GM23338 (cell line): ENCODE measurements around the gene TEPSIN. TPM values are rescaled to one million over a fixed set of nuclear protein-coding genes. Genes with fewer than 3 reads are reported as not detected.

ENCODE experiments used
- ATAC-seq: fragments of 200-7000 bp; cut with Tn5 transposase; 3 replicates; pipeline ENCODE4 v1.9.1; 2020
- DNase-seq: peaks from one replicate; pipeline ENCODE4 v3.0.0-alpha.2; 2015; ENCODE audit warnings: low spot score
- H2AFZ ChIP-seq: fragments of 200-600 bp; sonication (generic); 2 replicates; pipeline ENCODE4 v1.8.0; 2016; ENCODE audit warnings: antibody characterized with exemption, mild to moderate bottlenecking, moderate library complexity
- H3F3A ChIP-seq: fragments of 200-600 bp; sonication (generic); replicated peaks from 2 replicates; pipeline ENCODE4 v1.8.0; 2017; ENCODE audit warnings: antibody characterized with exemption, mixed run types, low read depth
- H3K27ac ChIP-seq: fragments of 200-600 bp; sonication (generic); 2 replicates; pipeline ENCODE4 v1.6.1; 2016; ENCODE audit warnings: low read depth
- H3K27me3 ChIP-seq: fragments of 200-600 bp; sonication (generic); 2 replicates; pipeline ENCODE4 v1.8.0; 2016; ENCODE audit warnings: mild to moderate bottlenecking, mixed run types, moderate library complexity; ENCODE audit not compliant: insufficient read depth
- H3K36me3 ChIP-seq: fragments of 200-600 bp; sonication (generic); 2 replicates; pipeline ENCODE4 v1.8.0; 2016; ENCODE audit warnings: mild to moderate bottlenecking; ENCODE audit not compliant: insufficient read depth
- H3K4me1 ChIP-seq: fragments of 200-600 bp; sonication (generic); 2 replicates; pipeline ENCODE4 v1.8.0; 2016; ENCODE audit warnings: mild to moderate bottlenecking, moderate library complexity; ENCODE audit not compliant: insufficient read depth
- H3K4me2 ChIP-seq: fragments of 200-600 bp; sonication (generic); 2 replicates; pipeline ENCODE4 v1.7.1; 2017; ENCODE audit warnings: mixed run types
- H3K4me3 ChIP-seq: fragments of 200-600 bp; sonication (generic); 2 replicates; pipeline ENCODE4 v1.6.1; 2016; ENCODE audit warnings: mixed run types
- H3K79me2 ChIP-seq: fragments of 200-600 bp; sonication (generic); replicated peaks from 2 replicates; pipeline ENCODE4 v1.8.0; 2017; ENCODE audit warnings: mild to moderate bottlenecking; ENCODE audit not compliant: insufficient read depth
- H3K9me2 ChIP-seq: fragments of 200-600 bp; sonication (generic); 2 replicates; pipeline ENCODE4 v1.8.0; 2017; ENCODE audit not compliant: insufficient read depth
- H4K20me1 ChIP-seq: fragments of 200-600 bp; sonication (generic); replicated peaks from 2 replicates; pipeline ENCODE4 v1.8.0; 2017; ENCODE audit warnings: mild to moderate bottlenecking; ENCODE audit not compliant: insufficient read depth
- H3K27ac Mint-ChIP-seq: 2 replicates; pipeline ENCODE4 v1.8.0; 2020; ENCODE audit warnings: inconsistent platforms, mild to moderate bottlenecking, moderate library complexity, mixed read lengths
- H3K27me3 Mint-ChIP-seq: 3 replicates; pipeline ENCODE4 v1.8.0; 2022; ENCODE audit warnings: low read depth, mild to moderate bottlenecking, moderate library complexity, mixed read lengths, inconsistent platforms; ENCODE audit not compliant: insufficient read depth, poor library complexity
- H3K36me3 Mint-ChIP-seq: 3 replicates; pipeline ENCODE4 v1.8.0; 2021; ENCODE audit warnings: low read depth, mild to moderate bottlenecking, inconsistent platforms, moderate library complexity, mixed read lengths
- H3K4me1 Mint-ChIP-seq: 3 replicates; pipeline ENCODE4 v1.8.0; 2020; ENCODE audit warnings: mild to moderate bottlenecking, inconsistent platforms, mixed read lengths
- H3K4me3 Mint-ChIP-seq: 3 replicates; pipeline ENCODE4 v1.8.0; 2021; ENCODE audit warnings: moderate library complexity, mild to moderate bottlenecking, inconsistent platforms, mixed read lengths
- H3K9me3 Mint-ChIP-seq: 3 replicates; pipeline ENCODE4 v1.8.0; 2020; ENCODE audit warnings: moderate library complexity, mild to moderate bottlenecking, inconsistent platforms, mixed read lengths
- CREB1 ChIP-seq: fragments of 250-450 bp; sonication (Bioruptor Pico); IDR thresholded peaks from 2 replicates; pipeline ENCODE4 v1.5.0; 2020; ENCODE audit warnings: low read depth, mild to moderate bottlenecking, moderate library complexity
- EZH2 ChIP-seq: fragments of 200-600 bp; sonication (generic); IDR thresholded peaks from one replicate; pipeline ENCODE4 v1.8.0; 2017; ENCODE audit warnings: antibody characterized with exemption, mild to moderate bottlenecking, low read depth; ENCODE audit not compliant: unreplicated experiment
- JUNB ChIP-seq: IDR thresholded peaks from one replicate; pipeline ENCODE4 v1.6.1; 2016; ENCODE audit warnings: antibody characterized with exemption; ENCODE audit not compliant: unreplicated experiment
- POLR2AphosphoS5 ChIP-seq: IDR thresholded peaks from 2 replicates; pipeline ENCODE4 v1.6.1; 2016; ENCODE audit warnings: antibody characterized with exemption, low read depth
- STAT1 ChIP-seq: IDR thresholded peaks from one replicate; pipeline ENCODE4 v1.6.1; 2016; ENCODE audit warnings: antibody characterized with exemption; ENCODE audit not compliant: unreplicated experiment
- ZNF114 ChIP-seq: fragments of 250-450 bp; sonication (Bioruptor Pico); IDR thresholded peaks from 2 replicates; pipeline ENCODE4 v1.5.0; 2020; ENCODE audit warnings: mild to moderate bottlenecking, moderate library complexity
- ZNF331 ChIP-seq: fragments of 250-450 bp; sonication (Bioruptor Pico); IDR thresholded peaks from 2 replicates; pipeline ENCODE4 v1.5.0; 2020; ENCODE audit warnings: low read depth, mild to moderate bottlenecking, moderate library complexity
- polyA plus RNA-seq: library from polyadenylated mRNA; unstranded; fragments of >200 nt; fragmentation: Nextera tagmentation; extraction: Ambion mirVana; gene quantifications from 2 replicates; pipeline ENCODE4 v1.2.1, GENCODE V29; 2016
- total RNA-seq: library from RNA; depleted of rRNA; stranded (reverse); fragments of >200 nt; shearing (Covaris generic); gene quantifications from 2 replicates; pipeline ENCODE4 v1.2.3, GENCODE V29; 2014
- TF ChIP-seq, protein P1 (sequence below): IDR thresholded peaks from 2 replicates; pipeline ENCODE4 v1.6.1; 2016; ENCODE audit warnings: antibody characterized with exemption
- TF ChIP-seq, protein P2 (sequence below): IDR thresholded peaks from one replicate; pipeline ENCODE4 v1.6.1; 2018; ENCODE audit warnings: antibody characterized with exemption; ENCODE audit not compliant: unreplicated experiment
- TF ChIP-seq, protein P3 (sequence below): fragments of 250-450 bp; sonication (Bioruptor Pico); IDR thresholded peaks from 2 replicates; pipeline ENCODE4 v1.5.0; 2020; ENCODE audit warnings: mild to moderate bottlenecking, moderate library complexity

Gene TEPSIN
- total and polyA plus RNA-seq, 2 experiments from 2014 or later = 4.4 to 25.3 TPM

DNA sequence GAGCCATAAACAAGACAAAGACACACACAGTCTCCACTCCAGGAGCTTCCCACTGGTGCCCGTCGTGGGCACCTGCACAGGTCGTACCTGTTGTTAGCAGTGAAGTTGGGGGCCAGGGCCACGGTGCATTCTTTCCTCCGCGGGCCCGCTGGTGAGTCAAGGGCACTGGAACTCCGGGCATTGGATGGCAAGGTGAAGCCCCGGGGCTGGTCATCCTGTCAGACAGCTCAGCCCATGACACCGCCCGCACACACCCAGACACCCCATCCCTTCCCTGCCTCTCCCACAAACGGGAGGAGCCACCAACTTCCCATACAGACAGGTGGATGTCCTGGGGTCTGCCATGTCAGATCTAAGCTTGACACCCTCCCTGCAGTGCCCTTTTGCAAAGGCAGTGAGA, 32.2 kb downstream of the TEPSIN start:
- TF ChIP-seq ZNF331 (CRISPR knock-in tag) (no peak), CREB1 (CRISPR knock-in tag) (no peak)
- TF ChIP-seq, protein P1, sequence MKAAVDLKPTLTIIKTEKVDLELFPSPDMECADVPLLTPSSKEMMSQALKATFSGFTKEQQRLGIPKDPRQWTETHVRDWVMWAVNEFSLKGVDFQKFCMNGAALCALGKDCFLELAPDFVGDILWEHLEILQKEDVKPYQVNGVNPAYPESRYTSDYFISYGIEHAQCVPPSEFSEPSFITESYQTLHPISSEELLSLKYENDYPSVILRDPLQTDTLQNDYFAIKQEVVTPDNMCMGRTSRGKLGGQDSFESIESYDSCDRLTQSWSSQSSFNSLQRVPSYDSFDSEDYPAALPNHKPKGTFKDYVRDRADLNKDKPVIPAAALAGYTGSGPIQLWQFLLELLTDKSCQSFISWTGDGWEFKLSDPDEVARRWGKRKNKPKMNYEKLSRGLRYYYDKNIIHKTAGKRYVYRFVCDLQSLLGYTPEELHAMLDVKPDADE = no peak
- TF ChIP-seq, protein P2, sequence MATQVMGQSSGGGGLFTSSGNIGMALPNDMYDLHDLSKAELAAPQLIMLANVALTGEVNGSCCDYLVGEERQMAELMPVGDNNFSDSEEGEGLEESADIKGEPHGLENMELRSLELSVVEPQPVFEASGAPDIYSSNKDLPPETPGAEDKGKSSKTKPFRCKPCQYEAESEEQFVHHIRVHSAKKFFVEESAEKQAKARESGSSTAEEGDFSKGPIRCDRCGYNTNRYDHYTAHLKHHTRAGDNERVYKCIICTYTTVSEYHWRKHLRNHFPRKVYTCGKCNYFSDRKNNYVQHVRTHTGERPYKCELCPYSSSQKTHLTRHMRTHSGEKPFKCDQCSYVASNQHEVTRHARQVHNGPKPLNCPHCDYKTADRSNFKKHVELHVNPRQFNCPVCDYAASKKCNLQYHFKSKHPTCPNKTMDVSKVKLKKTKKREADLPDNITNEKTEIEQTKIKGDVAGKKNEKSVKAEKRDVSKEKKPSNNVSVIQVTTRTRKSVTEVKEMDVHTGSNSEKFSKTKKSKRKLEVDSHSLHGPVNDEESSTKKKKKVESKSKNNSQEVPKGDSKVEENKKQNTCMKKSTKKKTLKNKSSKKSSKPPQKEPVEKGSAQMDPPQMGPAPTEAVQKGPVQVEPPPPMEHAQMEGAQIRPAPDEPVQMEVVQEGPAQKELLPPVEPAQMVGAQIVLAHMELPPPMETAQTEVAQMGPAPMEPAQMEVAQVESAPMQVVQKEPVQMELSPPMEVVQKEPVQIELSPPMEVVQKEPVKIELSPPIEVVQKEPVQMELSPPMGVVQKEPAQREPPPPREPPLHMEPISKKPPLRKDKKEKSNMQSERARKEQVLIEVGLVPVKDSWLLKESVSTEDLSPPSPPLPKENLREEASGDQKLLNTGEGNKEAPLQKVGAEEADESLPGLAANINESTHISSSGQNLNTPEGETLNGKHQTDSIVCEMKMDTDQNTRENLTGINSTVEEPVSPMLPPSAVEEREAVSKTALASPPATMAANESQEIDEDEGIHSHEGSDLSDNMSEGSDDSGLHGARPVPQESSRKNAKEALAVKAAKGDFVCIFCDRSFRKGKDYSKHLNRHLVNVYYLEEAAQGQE = no peak
- H3K9me3 Mint-ChIP-seq = no peaks in the 10 kb centered on the region; the same call in 2 of the 3 replicates
- H4K20me1 ChIP-seq = no peaks in the 10 kb centered on the region
- peaks cover 5% of the 10 kb centered on the region for H3K27me3 Mint-ChIP-seq
- H3K9me2 ChIP-seq = no peaks in the 10 kb centered on the region
- no peaks in the 10 kb centered on the region for H3K4me1 ChIP-seq
- H3K27ac Mint-ChIP-seq = no peak overlapping the region
- no peaks in the 10 kb centered on the region; the same call in 1 of the 2 replicates for H3F3A ChIP-seq
- H3K4me2 ChIP-seq = no peak overlapping the region
- H3K4me1 Mint-ChIP-seq = no peaks in the 10 kb centered on the region
- no peak for ATAC-seq
- peaks cover 1% of the 10 kb centered on the region for H3K79me2 ChIP-seq
- H3K36me3 ChIP-seq = no peaks in the 10 kb centered on the region
- H3K4me3 ChIP-seq = no peak overlapping the region
- no peak overlapping the region for H2AFZ ChIP-seq
- DNase-seq = no peak
- no peaks in the 10 kb centered on the region for H3K27me3 ChIP-seq
- no peak overlapping the region for H3K4me3 Mint-ChIP-seq
- H3K36me3 Mint-ChIP-seq = peaks cover under 1% of the 10 kb centered on the region
- H3K27ac ChIP-seq = no peak overlapping the region

DNA sequence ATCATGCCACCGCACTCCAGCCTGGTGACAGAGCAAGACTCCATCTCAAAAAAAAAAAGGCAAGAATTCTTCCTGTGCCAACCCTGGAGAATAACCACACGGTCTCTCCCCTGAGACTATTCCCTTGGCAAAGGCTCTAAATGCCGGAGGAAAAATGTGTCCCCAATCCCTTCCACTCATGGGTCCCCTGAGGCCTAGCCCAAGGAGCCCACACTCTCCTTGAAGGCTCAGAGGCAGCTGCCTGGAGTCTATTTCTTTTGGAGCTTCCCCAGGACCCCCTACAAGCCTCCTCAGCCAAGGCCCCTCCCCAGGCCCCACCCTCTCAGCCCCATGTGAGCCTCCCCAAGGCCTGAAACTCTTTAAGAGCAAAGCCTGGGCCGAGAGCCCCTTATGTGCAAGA, 32.7 kb downstream of the TEPSIN start:
- no peak for ATAC-seq
- Mint-ChIP-seq H3K9me3 (no peaks in the 10 kb centered on the region; the same call in 2 of the 3 replicates), H3K4me3 (no peak overlapping the region), H3K27me3 (peaks cover 5% of the 10 kb centered on the region), H3K36me3 (peaks cover 4% of the 10 kb centered on the region), H3K27ac (no peak overlapping the region), H3K4me1 (no peaks in the 10 kb centered on the region)
- H4K20me1 ChIP-seq = no peaks in the 10 kb centered on the region
- H3K79me2 ChIP-seq = no peaks in the 10 kb centered on the region; the same call in 1 of the 2 replicates
- DNase-seq = no peak
- no peak overlapping the region for H3K4me3 ChIP-seq
- H3K36me3 ChIP-seq = no peaks in the 10 kb centered on the region
- no peak overlapping the region for H2AFZ ChIP-seq
- no peaks in the 10 kb centered on the region; the same call in 1 of the 2 replicates for H3F3A ChIP-seq
- no peaks in the 10 kb centered on the region for H3K9me2 ChIP-seq
- no peaks in the 10 kb centered on the region for H3K4me1 ChIP-seq
- no peak overlapping the region for H3K4me2 ChIP-seq
- no peak overlapping the region for H3K27ac ChIP-seq
- H3K27me3 ChIP-seq = no peaks in the 10 kb centered on the region
- TF ChIP-seq, protein P1 = no peak
- TF ChIP-seq POLR2AphosphoS5 (no peak), ZNF114 (CRISPR knock-in tag) (no peak), JUNB (no peak), EZH2 (no peak), STAT1 (no peak), CREB1 (CRISPR knock-in tag) (no peak)
- TF ChIP-seq, protein P3, sequence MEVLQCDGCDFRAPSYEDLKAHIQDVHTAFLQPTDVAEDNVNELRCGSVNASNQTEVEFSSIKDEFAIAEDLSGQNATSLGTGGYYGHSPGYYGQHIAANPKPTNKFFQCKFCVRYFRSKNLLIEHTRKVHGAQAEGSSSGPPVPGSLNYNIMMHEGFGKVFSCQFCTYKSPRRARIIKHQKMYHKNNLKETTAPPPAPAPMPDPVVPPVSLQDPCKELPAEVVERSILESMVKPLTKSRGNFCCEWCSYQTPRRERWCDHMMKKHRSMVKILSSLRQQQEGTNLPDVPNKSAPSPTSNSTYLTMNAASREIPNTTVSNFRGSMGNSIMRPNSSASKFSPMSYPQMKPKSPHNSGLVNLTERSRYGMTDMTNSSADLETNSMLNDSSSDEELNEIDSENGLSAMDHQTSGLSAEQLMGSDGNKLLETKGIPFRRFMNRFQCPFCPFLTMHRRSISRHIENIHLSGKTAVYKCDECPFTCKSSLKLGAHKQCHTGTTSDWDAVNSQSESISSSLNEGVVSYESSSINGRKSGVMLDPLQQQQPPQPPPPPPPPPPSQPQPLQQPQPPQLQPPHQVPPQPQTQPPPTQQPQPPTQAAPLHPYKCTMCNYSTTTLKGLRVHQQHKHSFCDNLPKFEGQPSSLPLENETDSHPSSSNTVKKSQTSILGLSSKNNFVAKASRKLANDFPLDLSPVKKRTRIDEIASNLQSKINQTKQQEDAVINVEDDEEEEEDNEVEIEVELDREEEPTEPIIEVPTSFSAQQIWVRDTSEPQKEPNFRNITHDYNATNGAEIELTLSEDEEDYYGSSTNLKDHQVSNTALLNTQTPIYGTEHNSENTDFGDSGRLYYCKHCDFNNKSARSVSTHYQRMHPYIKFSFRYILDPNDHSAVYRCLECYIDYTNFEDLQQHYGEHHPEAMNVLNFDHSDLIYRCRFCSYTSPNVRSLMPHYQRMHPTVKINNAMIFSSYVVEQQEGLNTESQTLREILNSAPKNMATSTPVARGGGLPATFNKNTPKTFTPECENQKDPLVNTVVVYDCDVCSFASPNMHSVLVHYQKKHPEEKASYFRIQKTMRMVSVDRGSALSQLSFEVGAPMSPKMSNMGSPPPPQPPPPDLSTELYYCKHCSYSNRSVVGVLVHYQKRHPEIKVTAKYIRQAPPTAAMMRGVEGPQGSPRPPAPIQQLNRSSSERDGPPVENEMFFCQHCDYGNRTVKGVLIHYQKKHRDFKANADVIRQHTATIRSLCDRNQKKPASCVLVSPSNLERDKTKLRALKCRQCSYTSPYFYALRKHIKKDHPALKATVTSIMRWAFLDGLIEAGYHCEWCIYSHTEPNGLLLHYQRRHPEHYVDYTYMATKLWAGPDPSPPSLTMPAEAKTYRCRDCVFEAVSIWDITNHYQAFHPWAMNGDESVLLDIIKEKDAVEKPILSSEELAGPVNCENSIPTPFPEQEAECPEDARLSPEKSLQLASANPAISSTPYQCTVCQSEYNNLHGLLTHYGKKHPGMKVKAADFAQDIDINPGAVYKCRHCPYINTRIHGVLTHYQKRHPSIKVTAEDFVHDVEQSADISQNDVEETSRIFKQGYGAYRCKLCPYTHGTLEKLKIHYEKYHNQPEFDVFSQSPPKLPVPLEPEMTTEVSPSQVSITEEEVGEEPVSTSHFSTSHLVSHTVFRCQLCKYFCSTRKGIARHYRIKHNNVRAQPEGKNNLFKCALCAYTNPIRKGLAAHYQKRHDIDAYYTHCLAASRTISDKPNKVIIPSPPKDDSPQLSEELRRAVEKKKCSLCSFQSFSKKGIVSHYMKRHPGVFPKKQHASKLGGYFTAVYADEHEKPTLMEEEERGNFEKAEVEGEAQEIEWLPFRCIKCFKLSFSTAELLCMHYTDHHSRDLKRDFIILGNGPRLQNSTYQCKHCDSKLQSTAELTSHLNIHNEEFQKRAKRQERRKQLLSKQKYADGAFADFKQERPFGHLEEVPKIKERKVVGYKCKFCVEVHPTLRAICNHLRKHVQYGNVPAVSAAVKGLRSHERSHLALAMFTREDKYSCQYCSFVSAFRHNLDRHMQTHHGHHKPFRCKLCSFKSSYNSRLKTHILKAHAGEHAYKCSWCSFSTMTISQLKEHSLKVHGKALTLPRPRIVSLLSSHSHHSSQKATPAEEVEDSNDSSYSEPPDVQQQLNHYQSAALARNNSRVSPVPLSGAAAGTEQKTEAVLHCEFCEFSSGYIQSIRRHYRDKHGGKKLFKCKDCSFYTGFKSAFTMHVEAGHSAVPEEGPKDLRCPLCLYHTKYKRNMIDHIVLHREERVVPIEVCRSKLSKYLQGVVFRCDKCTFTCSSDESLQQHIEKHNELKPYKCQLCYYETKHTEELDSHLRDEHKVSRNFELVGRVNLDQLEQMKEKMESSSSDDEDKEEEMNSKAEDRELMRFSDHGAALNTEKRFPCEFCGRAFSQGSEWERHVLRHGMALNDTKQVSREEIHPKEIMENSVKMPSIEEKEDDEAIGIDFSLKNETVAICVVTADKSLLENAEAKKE = no peak
